NCI-H2029 (cell line): ENCODE results near the gene FXYD6.

Experiments
- DNase-seq: peaks from one replicate; lab custom pipeline; 2025; lab: John Stamatoyannopoulos, UW

Gene FXYD6

GRCh38 chr11:117828611-117829368, 47.7 kb downstream of the FXYD6 start:
- DNase-seq: no peak

- peak; percentile 28 for DNase-seq
These were observed 48.6 kb downstream of the FXYD6 start for GRCh38 chr11:117827521-117828511.

DNA sequence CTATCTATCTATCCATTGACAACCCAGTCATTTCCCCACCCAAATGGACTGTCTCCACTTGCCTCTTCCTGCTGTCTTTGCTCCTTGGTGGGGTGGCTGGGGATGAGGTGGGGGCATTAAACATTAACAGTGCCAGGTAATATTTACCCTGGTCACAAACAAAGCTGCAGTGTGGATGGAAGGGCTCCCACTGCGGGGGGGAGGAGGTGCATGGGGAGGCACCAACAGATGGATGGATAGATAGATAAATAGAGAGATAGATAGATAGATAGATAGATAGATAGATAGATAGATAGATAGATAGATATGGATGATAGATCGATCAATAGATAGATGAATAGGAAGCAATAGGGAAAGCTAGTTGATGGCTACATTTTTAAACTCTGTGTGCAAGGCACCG, 49.6 kb downstream of the FXYD6 start:
- no peak for DNase-seq

- no peak for DNase-seq
These were observed 50.3 kb downstream of the FXYD6 start for GRCh38 chr11:117826190-117826570.

- no peak for DNase-seq
These were observed 50.8 kb downstream of the FXYD6 start for GRCh38 chr11:117825538-117826189.

GRCh38 chr11:117824571-117825537, 51.6 kb downstream of the FXYD6 start, which contains the start of gene FXYD2:
TSS of gene FXYD2 (minus strand) at chr11:117824744. CDS start at chr11:117824678, 66 bp downstream.
- DNase-seq: peak; percentile 29

DNA sequence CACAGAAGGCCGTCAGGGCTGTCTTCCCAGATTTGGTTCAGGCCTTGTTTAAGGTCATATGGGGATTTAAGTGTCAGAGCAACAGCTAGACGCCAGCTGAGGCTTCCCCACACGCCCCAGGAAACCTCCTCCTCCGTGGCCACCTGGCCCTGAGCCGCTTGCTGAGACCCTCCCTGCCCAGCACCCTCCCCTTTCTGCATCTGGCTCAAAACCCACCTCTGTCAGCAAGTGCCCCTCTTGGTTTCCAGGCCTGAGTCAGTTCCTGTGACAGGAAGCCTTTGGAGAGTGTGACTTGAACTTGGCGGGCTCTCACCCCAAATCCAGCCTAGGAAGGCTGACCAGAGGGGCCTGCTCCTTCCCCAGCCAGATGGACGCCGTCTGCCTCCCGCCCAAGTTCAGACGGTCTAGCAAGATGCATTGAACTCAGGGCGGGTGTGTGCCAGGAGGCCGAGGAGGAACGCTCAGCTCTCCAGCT, 52.5 kb downstream of the FXYD6 start:
- DNase-seq: no peak

- DNase-seq: no peak
These were observed 53.0 kb downstream of the FXYD6 start for GRCh38 chr11:117823294-117823945.

DNA sequence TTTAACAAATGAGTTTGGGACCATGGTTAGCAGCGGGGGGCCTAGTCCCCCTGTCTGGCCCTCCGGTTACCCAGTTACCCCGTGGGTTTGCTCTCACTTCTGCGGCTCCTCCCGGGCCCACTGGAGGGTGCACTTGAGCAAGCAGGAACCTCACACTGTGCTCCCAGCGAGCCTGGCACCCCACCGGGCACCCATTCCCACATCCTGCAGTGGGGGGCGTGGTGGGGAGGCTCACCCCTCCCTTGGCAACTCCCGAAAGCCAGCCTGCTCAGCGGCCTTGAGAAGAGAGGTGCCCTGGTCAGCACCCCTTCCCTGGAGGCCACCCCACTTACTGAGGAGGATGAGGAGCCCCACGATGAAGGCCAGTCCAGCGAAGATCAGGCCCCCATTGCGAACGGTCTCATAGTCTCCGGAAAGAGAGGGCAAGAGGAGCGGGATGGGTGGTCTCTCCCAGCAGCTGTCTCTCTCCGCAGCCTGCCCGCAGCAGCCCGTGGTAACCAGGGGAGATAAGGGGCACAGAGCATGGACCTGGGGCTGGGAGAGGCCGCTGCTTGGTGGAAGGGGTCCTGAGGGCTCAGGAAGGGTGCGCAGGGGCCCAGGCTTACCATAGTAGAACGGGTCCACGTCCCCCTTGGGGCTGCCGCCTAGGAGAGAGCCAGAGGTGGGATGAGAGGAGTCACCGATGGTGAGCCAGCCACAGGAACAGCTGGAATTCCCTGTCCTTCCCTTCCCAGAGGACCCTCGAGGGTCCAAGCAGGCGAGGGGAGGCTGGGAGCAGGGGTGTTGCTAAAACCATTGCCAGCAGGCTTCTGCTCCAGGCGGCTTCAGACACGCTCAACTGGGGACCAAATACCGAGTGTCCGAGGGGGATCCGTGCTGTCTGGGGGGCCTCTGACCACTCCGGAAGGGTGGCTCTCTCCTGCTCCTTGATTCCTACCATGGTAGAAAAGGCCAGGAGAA, 54.1 kb downstream of the FXYD6 start:
- no peak for DNase-seq

GRCh38 chr11:117821431-117821830, 55.0 kb downstream of the FXYD6 start:
- no peak for DNase-seq

DNA sequence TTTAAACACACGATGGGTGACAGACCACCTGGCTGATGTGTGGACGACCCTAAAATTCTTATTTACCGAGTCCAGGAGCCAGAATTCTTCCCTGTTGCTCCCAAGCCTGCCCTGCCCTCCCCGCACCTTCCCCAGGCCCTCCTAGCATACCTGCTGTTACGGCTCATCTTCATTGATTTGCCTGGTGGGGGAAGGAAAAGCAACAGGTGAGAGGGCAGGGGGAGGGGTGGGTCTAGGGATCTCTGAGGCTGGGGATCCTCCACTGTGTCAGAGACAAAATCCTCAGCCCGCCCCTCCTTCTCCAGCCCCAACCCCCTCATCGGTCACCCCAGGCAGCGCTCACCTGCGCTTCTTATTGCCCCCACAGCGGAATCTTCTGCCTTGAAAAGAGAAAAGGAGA, 55.9 kb downstream of the FXYD6 start:
- DNase-seq: no peak

GRCh38 chr11:117820071-117820470, 56.4 kb downstream of the FXYD6 start:
- peak; percentile 85 for DNase-seq

- DNase-seq: peak; percentile 63
These were observed 57.1 kb downstream of the FXYD6 start for GRCh38 chr11:117819096-117820040.

GRCh38 chr11:117818041-117818873, 58.2 kb downstream of the FXYD6 start:
- no peak for DNase-seq

DNA sequence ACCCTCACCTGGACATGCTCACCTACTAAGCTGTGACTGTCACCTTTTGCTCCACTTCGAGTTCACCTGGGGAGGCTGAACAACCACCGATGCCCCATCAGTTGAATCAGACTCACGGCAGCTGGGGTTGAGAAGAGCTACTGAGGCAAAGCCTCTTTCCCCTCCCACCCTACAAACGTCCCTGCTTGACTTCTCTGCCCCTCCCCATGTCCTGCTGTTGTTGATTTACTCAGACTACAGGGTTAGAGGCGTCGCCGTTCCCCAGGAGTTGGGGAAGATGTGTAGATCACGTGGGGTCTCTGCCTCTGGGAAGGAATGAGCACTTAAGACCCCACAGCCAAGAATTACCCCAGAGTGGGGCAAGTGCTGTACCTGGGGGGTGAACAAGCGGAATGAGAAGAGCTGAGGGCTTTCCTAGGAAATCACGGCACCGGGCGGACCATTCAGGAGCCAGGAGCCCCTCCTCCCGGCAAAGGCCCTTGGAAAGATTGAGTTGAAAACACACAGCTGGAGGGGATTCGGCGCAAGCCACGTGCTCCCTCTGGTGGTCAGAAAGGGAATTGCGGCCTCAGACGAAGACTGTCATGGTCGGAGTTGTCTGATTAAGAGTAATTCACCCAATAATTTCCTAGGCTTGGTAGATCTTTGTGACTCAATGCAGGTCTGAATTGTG, 59.0 kb downstream of the FXYD6 start:
- peak; percentile 70 for DNase-seq

- no peak for DNase-seq
These were observed 59.6 kb downstream of the FXYD6 start for GRCh38 chr11:117816846-117817367.
